Panc1 (cell line): ENCODE results near the gene EGFR. TPM values are rescaled to one million over a fixed set of nuclear protein-coding genes. Genes with fewer than 3 reads are reported as not detected.

ENCODE experiments used
- ATAC-seq: fragments of 200-7000 bp; cut with Tn5 transposase; 2 replicates; pipeline ENCODE4 v1.9.1; 2020; ENCODE audit warnings: mild to moderate bottlenecking, moderate library complexity
- BruUV-seq: library from RNA; stranded (reverse); fragments of 400-500 nt; replicated peaks from 2 replicates; lab custom pipeline; 2021; lab: Mats Ljungman, UMichigan
- CTCF ChIA-PET: fragments of 300-600 bp; sonication (Branson Sonifier 250); formaldehyde crosslinking; loops from one replicate; lab custom pipeline; 2022; ENCODE audit warnings: antibody characterized with exemption; lab: Charles Lee
- POLR2A ChIA-PET: fragments of 300-600 bp; sonication (Branson Sonifier 250); formaldehyde crosslinking; loops from one replicate; lab custom pipeline; 2022; ENCODE audit warnings: antibody characterized with exemption; lab: Charles Lee
- DNase-seq: peaks from one replicate; pipeline ENCODE4 v3.0.0-alpha.2; 2010; ENCODE audit warnings: low read depth, low spot score
- H3K27ac ChIP-seq: 2 replicates; pipeline ENCODE4 v1.5.1; 2011; ENCODE audit warnings: mild to moderate bottlenecking, low read length, inconsistent platforms
- H3K27me3 ChIP-seq: fragments of 200-500 bp; sonication (Bioruptor generic); 2 replicates; pipeline ENCODE4 v1.6.0; 2014; ENCODE audit warnings: low read length, inconsistent platforms; ENCODE audit not compliant: control insufficient read depth, insufficient read depth
- H3K36me3 ChIP-seq: fragments of 200-500 bp; sonication (Bioruptor generic); 2 replicates; pipeline ENCODE4 v1.5.1; 2014; ENCODE audit warnings: inconsistent platforms, mild to moderate bottlenecking, low read length, moderate library complexity; ENCODE audit not compliant: control insufficient read depth, insufficient read depth
- H3K4me1 ChIP-seq: 2 replicates; pipeline ENCODE4 v1.5.1; 2011; ENCODE audit warnings: inconsistent platforms, mild to moderate bottlenecking, low read length, moderate library complexity; ENCODE audit not compliant: control insufficient read depth, insufficient read depth
- H3K4me3 ChIP-seq, 2 experiments: 2 replicates each; pipeline ENCODE4 v1.5.1; 2011 to 2012; ENCODE audit warnings: low read depth in 2 of 2, low read length in 2 of 2, mild to moderate bottlenecking in 2 of 2, inconsistent platforms in 1 of 2, moderate library complexity in 1 of 2
- H3K9me3 ChIP-seq: fragments of 200-500 bp; sonication (Bioruptor generic); 2 replicates; pipeline ENCODE4 v1.5.1; 2014; ENCODE audit warnings: low read depth, mild to moderate bottlenecking, inconsistent platforms, low read length, moderate library complexity; ENCODE audit not compliant: control insufficient read depth, insufficient read depth
- CTCF ChIP-seq: fragments of 450-650 bp; IDR thresholded peaks from 2 replicates; pipeline ENCODE4 v1.5.1; 2017; ENCODE audit warnings: mild to moderate bottlenecking
- POLR2AphosphoS5 ChIP-seq: IDR thresholded peaks from 2 replicates; pipeline ENCODE4 v1.6.1; 2012; ENCODE audit warnings: mild to moderate bottlenecking, low read depth, low read length, moderate library complexity
- REST ChIP-seq, 2 experiments: IDR thresholded peaks; 2 replicates each; pipeline ENCODE4 v1.6.1; 2011 to 2012; ENCODE audit warnings: low read depth in 2 of 2, control low read depth in 1 of 2, low read length in 1 of 2, mild to moderate bottlenecking in 1 of 2, moderate library complexity in 1 of 2; ENCODE audit not compliant: insufficient read depth in 1 of 2
- SIN3A ChIP-seq: IDR thresholded peaks from 2 replicates; pipeline ENCODE4 v1.6.1; 2012; ENCODE audit warnings: low read depth, mild to moderate bottlenecking, low read length, moderate library complexity, borderline replicate concordance; ENCODE audit not compliant: insufficient read depth
- TCF7L2 ChIP-seq: IDR thresholded peaks from 2 replicates; pipeline ENCODE4 v1.6.1; 2011; ENCODE audit warnings: mild to moderate bottlenecking, low read depth, low read length, inconsistent platforms
- in situ Hi-C: cut with HindIII; loops from 2 replicates; pipeline ENCODE4 v1.10.0; 2016; ENCODE audit warnings: low sequenced_read_pairs, low pct_unique_long_range_greater_than_20kb
- intact Hi-C: fragments of 100-400 bp; cut with micrococcal nuclease; formaldehyde crosslinking; loops from one replicate; pipeline ENCODE4 v1.10.0; 2022; ENCODE audit not compliant: unreplicated experiment
- total RNA-seq: library from RNA; stranded (reverse); gene quantifications from one replicate; pipeline ENCODE4 v1.2.1, GENCODE V29; 2021; ENCODE audit not compliant: unreplicated experiment

The EGFR gene
- total RNA-seq, 1 experiment from 2014 or later, result 156 TPM

- POLR2A ChIA-PET, result no interaction called here
- TF ChIP-seq SIN3A (no peak), POLR2AphosphoS5 (no peak), TCF7L2 (no peak), REST (IDR thresholded peaks at IDR 0.05; ENCODE audit: insufficient read depth in 1 of 2, low read depth in 2 of 2, low read length in 1 of 2) (no peak), CTCF (no peak)
- H3K4me1 ChIP-seq, result peaks cover 57% of the 10 kb centered on the region
- H3K4me3 ChIP-seq, result no peak overlapping the region
- H3K27me3 ChIP-seq, result no peaks in the 10 kb centered on the region
- CTCF ChIA-PET, result no interaction called here
- intact Hi-C loops, result loop anchor here (5.0 to 10.0 kb wide), 3 partner anchors 57 to 360 kb away; no protein-coding TSS in a partner anchor
- no TSS peak for BruUV-seq
- DNase-seq (no peak), ATAC-seq (no peak)
- in situ Hi-C loops, result no loop called here
- H3K9me3 ChIP-seq, result peaks cover 17% of the 10 kb centered on the region; the same call in 1 of the 2 replicates
- H3K36me3 ChIP-seq, result peaks cover 2% of the 10 kb centered on the region; the same call in 1 of the 2 replicates
- H3K27ac ChIP-seq, result peak overlapping the region; percentile 99
These were observed 115.5 kb downstream of the EGFR start for GRCh38 chr7:55134359-55134725.

GRCh38 chr7:55134786-55135185 is 116.0 kb downstream of the EGFR start:
- H3K36me3 ChIP-seq, result peaks cover 2% of the 10 kb centered on the region; the same call in 1 of the 2 replicates
- CTCF ChIA-PET, result no interaction called here
- no TSS peak for BruUV-seq
- no peak for TF ChIP-seq POLR2AphosphoS5
- no peak for TF ChIP-seq SIN3A
- TF ChIP-seq REST (IDR thresholded peaks at IDR 0.05; ENCODE audit: insufficient read depth in 1 of 2, low read depth in 2 of 2, low read length in 1 of 2), result no peak
- TF ChIP-seq CTCF, result no peak
- TF ChIP-seq TCF7L2, result no peak
- peaks cover 53% of the 10 kb centered on the region for H3K4me1 ChIP-seq
- DNase-seq (no peak), ATAC-seq (no peak)
- intact Hi-C loops, result loop anchor here (5.0 to 10.0 kb wide), 3 partner anchors 57 to 360 kb away; no protein-coding TSS in a partner anchor
- in situ Hi-C loops, result no loop called here
- H3K27ac ChIP-seq, result peak overlapping the region; percentile 99
- H3K9me3 ChIP-seq, result peaks cover 17% of the 10 kb centered on the region; the same call in 1 of the 2 replicates
- H3K27me3 ChIP-seq, result no peaks in the 10 kb centered on the region
- H3K4me3 ChIP-seq, result no peak overlapping the region
- POLR2A ChIA-PET, result no interaction called here
